Prostate gland (tissue), 2 donors: ENCODE measurements around the gene RNH1. TPM values are rescaled to one million over a fixed set of nuclear protein-coding genes. Genes with fewer than 3 reads are reported as not detected.

Source experiments
- DNase-seq: peaks from one replicate; pipeline ENCODE4 v3.0.0-alpha.2; 2019; ENCODE audit warnings: low spot score
- H3K27ac ChIP-seq, 2 donors: fragments of 200-600 bp; sonication (generic); 2 replicates each; pipeline ENCODE4 v1.5.1; 2017 to 2019
- H3K27me3 ChIP-seq: fragments of 200-600 bp; sonication (generic); replicated peaks from 2 replicates; pipeline ENCODE4 v1.5.1; 2019; ENCODE audit not compliant: insufficient read depth
- H3K36me3 ChIP-seq, 2 donors: fragments of 200-600 bp; sonication (generic); 1 replicate in 1 of 2; 2 replicates in 1 of 2; pipeline versions ENCODE4 v1.5.1 to v1.8.1; 2017 to 2019
- H3K4me1 ChIP-seq: fragments of 200-600 bp; sonication (generic); replicated peaks from 2 replicates; pipeline ENCODE4 v1.5.1; 2019
- H3K4me3 ChIP-seq, 2 donors: fragments of 200-600 bp; sonication (generic); 2 replicates each; pipeline ENCODE4 v1.5.1; 2017 to 2019
- H3K9me3 ChIP-seq: fragments of 200-600 bp; sonication (generic); 2 replicates; pipeline ENCODE4 v1.5.1; 2017
- POLR2A ChIP-seq: fragments of 450-650 bp; IDR thresholded peaks from one replicate; pipeline ENCODE4 v1.6.1; 2016; ENCODE audit warnings: antibody characterized with exemption, mild to moderate bottlenecking
- POLR2AphosphoS5 ChIP-seq: sonication (generic); formaldehyde crosslinking; IDR thresholded peaks from one replicate; pipeline ENCODE4 v1.6.1; 2017; ENCODE audit warnings: antibody characterized with exemption
- WGBS: methylation state at CpG from one replicate; pipeline ENCODE4 v1.1.5; 2018; 5-methylcytosine and 5-hydroxymethylcytosine counted together
- intact Hi-C: fragments of 100-400 bp; cut with DNase I; formaldehyde crosslinking; loops from one replicate; pipeline ENCODE4 v1.14.2; 2022
- total RNA-seq, 2 donors: library from RNA; depleted of rRNA; stranded (reverse); fragments of >200 nt; gene quantifications; one replicate each; pipeline ENCODE4 v1.1.0, GENCODE V29; 2016
- TF ChIP-seq, protein P1 (sequence below), 4 experiments: fragments of 200-600 bp in 2 of 4; fragments of 450-650 bp in 2 of 4; sonication (generic) in 2 of 4; IDR thresholded peaks; 1 replicate in 3 of 4; 2 replicates in 1 of 4; pipeline ENCODE4 v1.5.1; 2016 to 2019; ENCODE audit warnings: antibody characterized with exemption in 4 of 4, mild to moderate bottlenecking in 2 of 4, moderate library complexity in 2 of 4

The RNH1 gene
- total RNA-seq, 2 donors from 2014 or later: 221 to 272 TPM

GRCh38 chr11:504053-504993, 2.7 kb downstream of the RNH1 start:
- Histone ChIP-seq H3K27me3 (no peaks in the 10 kb centered on the region), H3K36me3 (peaks cover 10 to 19% of the 10 kb centered on the region in 2 donors), H3K4me1 (peaks cover 14% of the 10 kb centered on the region), H3K9me3 (no peaks in the 10 kb centered on the region), H3K27ac (peak overlapping the region; percentile 61 to 77), H3K4me3 (peak overlapping the region; percentile 25 to 37)
- TF ChIP-seq POLR2A (no peak), POLR2AphosphoS5 (peak; percentile 45)
- DNase-seq: peak; percentile 55
- WGBS: 18% methylated on average over 41 of the region's 72 CpGs
- intact Hi-C loops: loop anchor here (10.0 kb wide), 1 partner anchor 270 kb away; the partner anchor contains the start of genes PSMD13 and SIRT3

DNA sequence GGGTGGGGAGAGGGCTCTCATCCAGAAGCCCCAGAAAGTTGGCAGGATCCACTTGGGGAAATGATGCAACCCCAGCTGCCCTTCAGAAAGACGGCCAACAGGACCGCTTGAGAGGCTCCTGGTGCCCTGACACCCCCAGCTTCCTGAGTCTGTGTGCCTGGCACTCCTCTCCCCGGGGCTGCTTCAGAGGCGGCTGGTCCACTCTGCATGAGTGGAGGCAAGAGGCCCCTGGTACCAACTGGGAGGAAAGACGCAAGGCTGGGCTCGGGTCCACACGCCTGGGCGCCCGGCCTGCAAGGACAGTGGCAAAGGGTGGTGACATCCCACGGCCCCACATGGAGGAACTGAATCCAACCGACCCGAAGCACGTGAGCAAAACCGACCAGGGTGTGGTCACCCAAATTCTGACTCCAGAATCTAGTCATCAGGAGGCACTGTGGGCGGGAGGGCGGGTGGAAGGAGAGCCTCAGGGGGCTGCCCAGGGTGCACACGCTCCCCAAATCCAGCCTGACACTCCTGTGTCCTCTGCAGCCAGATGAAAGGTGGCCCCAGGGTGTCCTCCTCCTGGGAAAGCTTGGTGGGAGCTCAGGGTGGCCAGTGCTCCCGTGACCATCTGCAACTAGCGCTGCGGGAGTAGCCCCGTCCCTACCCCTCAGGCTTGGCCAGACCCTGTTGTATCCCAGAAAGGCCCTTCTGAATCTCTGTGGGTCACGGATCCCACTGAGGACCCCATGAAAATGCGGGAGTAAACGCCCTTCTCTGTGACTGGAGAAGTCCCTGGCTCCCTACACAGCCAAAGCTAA, 3.7 kb downstream of the RNH1 start:
- Histone ChIP-seq H3K27me3 (no peaks in the 10 kb centered on the region), H3K4me1 (peaks cover 14% of the 10 kb centered on the region), H3K36me3 (peaks cover 13 to 28% of the 10 kb centered on the region in 2 donors), H3K4me3 (peak overlapping the region in 1 of 2 donors; percentile 25), H3K27ac (peak overlapping the region; percentile 61 to 77), H3K9me3 (no peaks in the 10 kb centered on the region)
- WGBS: 77% methylated on average over 22 of the region's 24 CpGs
- no peak for DNase-seq
- intact Hi-C loops: loop anchor here (10.0 kb wide), 1 partner anchor 269 kb away; the partner anchor contains the start of genes PSMD13 and SIRT3
- TF ChIP-seq POLR2AphosphoS5 (no peak), POLR2A (no peak)
- TF ChIP-seq, protein P1, sequence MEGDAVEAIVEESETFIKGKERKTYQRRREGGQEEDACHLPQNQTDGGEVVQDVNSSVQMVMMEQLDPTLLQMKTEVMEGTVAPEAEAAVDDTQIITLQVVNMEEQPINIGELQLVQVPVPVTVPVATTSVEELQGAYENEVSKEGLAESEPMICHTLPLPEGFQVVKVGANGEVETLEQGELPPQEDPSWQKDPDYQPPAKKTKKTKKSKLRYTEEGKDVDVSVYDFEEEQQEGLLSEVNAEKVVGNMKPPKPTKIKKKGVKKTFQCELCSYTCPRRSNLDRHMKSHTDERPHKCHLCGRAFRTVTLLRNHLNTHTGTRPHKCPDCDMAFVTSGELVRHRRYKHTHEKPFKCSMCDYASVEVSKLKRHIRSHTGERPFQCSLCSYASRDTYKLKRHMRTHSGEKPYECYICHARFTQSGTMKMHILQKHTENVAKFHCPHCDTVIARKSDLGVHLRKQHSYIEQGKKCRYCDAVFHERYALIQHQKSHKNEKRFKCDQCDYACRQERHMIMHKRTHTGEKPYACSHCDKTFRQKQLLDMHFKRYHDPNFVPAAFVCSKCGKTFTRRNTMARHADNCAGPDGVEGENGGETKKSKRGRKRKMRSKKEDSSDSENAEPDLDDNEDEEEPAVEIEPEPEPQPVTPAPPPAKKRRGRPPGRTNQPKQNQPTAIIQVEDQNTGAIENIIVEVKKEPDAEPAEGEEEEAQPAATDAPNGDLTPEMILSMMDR (IDR thresholded peaks at IDR 0.05): no peak

GRCh38 chr11:502288-503178, 4.5 kb downstream of the RNH1 start:
- 84% methylated on average over 10 of the region's 10 CpGs for WGBS
- Histone ChIP-seq H3K27ac (no peak overlapping the region), H3K4me1 (peaks cover 8% of the 10 kb centered on the region), H3K9me3 (no peaks in the 10 kb centered on the region), H3K27me3 (no peaks in the 10 kb centered on the region), H3K36me3 (peaks cover 17 to 36% of the 10 kb centered on the region in 2 donors), H3K4me3 (no peak overlapping the region)
- DNase-seq: no peak
- intact Hi-C loops: loop anchor here (10.0 kb wide), 1 partner anchor 268 kb away; the partner anchor contains the start of genes PSMD13 and SIRT3
- TF ChIP-seq, protein P1 (IDR thresholded peaks at IDR 0.05): no peak
- TF ChIP-seq POLR2A (no peak), POLR2AphosphoS5 (no peak)

DNA sequence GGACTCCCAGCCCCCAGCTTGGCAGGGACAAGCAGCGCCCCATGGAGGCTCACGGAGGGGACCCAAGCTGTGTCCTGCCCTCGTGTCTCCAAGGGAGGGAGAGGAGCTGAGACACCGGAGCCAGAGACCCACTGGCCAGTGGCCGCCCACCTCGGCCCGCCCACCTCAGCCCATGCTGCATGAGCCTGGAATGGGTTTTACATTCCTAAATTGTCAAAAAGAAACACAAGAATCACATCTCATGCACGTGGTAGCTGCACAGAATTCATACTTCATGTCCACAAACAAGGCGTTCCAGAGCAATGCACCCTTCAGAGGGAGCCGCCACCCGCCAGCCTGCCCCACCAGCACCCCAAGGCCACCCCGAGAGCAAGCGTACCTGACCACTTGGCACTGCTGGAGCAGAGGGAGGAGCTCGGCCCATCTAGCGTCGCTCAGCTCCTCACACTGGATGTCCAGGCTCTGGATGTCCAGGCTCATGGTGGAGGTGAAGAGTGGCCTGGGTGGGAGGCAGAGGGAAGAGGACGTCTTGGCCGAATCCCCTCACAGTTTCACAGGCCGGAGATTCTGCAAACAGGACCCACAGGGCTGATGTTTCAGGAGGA, 5.3 kb downstream of the RNH1 start:
- intact Hi-C loops: loop anchor here (10.0 kb wide), 1 partner anchor 267 kb away; the partner anchor contains the start of genes PSMD13 and SIRT3

More for the DNA sequence above, 5.3 kb downstream of the RNH1 start:
- H3K27me3 ChIP-seq: no peaks in the 10 kb centered on the region
- H3K4me3 ChIP-seq: no peak overlapping the region
- no peak for TF ChIP-seq POLR2AphosphoS5
- TF ChIP-seq, protein P1 (IDR thresholded peaks at IDR 0.05): no peak
- TF ChIP-seq POLR2A: no peak
- 81% methylated on average over 19 of the region's 19 CpGs for WGBS
- peaks cover 8% of the 10 kb centered on the region for H3K4me1 ChIP-seq
- peaks cover 17 to 38% of the 10 kb centered on the region in 2 donors for H3K36me3 ChIP-seq
- no peak overlapping the region for H3K27ac ChIP-seq
- DNase-seq: no peak
- no peaks in the 10 kb centered on the region for H3K9me3 ChIP-seq
